ENCODE measurements around the gene MANF.

DNA sequence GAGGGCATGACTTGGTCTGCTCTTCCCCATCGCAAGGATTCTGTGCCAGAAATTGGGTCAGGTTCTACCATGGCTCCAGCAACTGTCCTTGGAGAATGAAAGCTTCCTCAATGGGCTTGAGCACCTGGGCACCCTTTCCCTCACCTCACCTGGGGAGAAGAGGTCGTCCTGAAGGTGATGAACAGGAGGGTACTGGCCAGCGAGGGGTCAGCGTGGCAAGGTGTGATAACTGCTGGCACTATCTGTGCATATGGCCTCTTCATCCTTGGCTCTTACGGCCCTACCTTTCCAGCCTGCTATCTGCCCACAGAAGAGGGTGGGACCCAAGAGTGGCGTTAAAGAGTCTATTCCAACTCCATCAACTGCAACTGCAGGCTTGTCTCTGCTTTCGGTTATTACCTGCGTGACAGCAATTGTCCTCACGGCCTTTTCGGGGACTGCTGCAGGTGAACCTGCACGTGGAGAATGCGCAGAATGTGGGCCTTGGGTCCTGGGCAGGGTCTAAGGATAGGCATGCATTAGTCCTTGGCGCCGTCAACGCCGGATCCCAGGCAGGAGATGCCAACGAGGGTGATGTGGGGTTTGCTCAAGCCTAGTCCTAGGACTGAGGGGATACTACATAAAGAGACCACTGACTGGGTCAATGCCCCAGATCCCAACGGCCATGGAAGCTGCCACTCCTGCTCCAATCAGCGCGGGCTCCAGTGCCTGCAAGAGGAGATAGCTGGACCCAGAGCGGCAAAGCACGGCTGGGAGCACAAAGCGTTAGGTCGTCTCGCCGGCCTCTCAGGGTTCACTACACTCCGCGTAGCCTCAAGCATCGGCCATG, 5.4 kb downstream of the MANF start:
- TF ChIP-seq SIN3A (IDR thresholded peaks at IDR 0.05; ENCODE audit: borderline replicate concordance, insufficient read depth, low read length) (no peak), POLR2AphosphoS5 (IDR thresholded peaks at IDR 0.05; ENCODE audit: low read depth, low read length) (no peak)

Measured in PFSK-1 (cell line).